H9 (cell line): ENCODE data around the gene TRAPPC4. TPM values are rescaled to one million over a fixed set of nuclear protein-coding genes. Genes with fewer than 3 reads are reported as not detected.

ENCODE experiments used
- DNase-seq: peaks from one replicate; pipeline ENCODE4 v3.0.0-alpha.2; 2017
- H2AFZ ChIP-seq: one replicate; pipeline ENCODE4 v1.6.1; 2013; ENCODE audit warnings: mild to moderate bottlenecking, low read length, control low read depth, moderate library complexity
- H2AK5ac ChIP-seq: 2 replicates; pipeline ENCODE4 v1.6.1; 2013; ENCODE audit warnings: low read length, control low read depth, mixed read lengths; ENCODE audit not compliant: insufficient read length
- H2BK120ac ChIP-seq: one replicate; pipeline ENCODE4 v1.6.1; 2013; ENCODE audit warnings: low read depth, mild to moderate bottlenecking, low read length, control low read depth, inconsistent platforms; ENCODE audit not compliant: poor library complexity, severe bottlenecking
- H2BK12ac ChIP-seq: 2 replicates; pipeline ENCODE4 v1.6.1; 2013; ENCODE audit warnings: low read length, control low read depth, mixed read lengths, low read depth; ENCODE audit not compliant: insufficient read length
- H2BK15ac ChIP-seq: 2 replicates; pipeline ENCODE4 v1.6.1; 2013; ENCODE audit warnings: low read depth, low read length, control low read depth
- H2BK20ac ChIP-seq: one replicate; pipeline ENCODE4 v1.6.1; 2013; ENCODE audit warnings: low read depth, mild to moderate bottlenecking, low read length, control low read depth, inconsistent platforms; ENCODE audit not compliant: poor library complexity, severe bottlenecking
- H2BK5ac ChIP-seq: 2 replicates; pipeline ENCODE4 v1.6.1; 2013; ENCODE audit warnings: low read length, control low read depth, mixed read lengths; ENCODE audit not compliant: insufficient read length
- H3K14ac ChIP-seq: 2 replicates; pipeline ENCODE4 v1.6.1; 2013; ENCODE audit warnings: low read length, control low read depth; ENCODE audit not compliant: insufficient read depth
- H3K18ac ChIP-seq: 2 replicates; pipeline ENCODE4 v1.6.1; 2013; ENCODE audit warnings: low read depth, mild to moderate bottlenecking, mixed read lengths, low read length, control low read depth; ENCODE audit not compliant: insufficient read length
- H3K23ac ChIP-seq: 2 replicates; pipeline ENCODE4 v1.6.1; 2013; ENCODE audit warnings: low read length, control low read depth, mixed read lengths, low read depth; ENCODE audit not compliant: insufficient read length
- H3K23me2 ChIP-seq: 2 replicates; pipeline ENCODE4 v1.6.1; 2013; ENCODE audit warnings: low read depth, mild to moderate bottlenecking, mixed read lengths, low read length, control low read depth; ENCODE audit not compliant: insufficient read length, poor library complexity, severe bottlenecking
- H3K27ac ChIP-seq: 2 replicates; pipeline ENCODE4 v1.5.1; 2013; ENCODE audit warnings: low read length, control low read depth, mixed read lengths, low read depth; ENCODE audit not compliant: insufficient read length
- H3K27me3 ChIP-seq: 2 replicates; pipeline ENCODE4 v1.6.1; 2013; ENCODE audit warnings: low read length, control low read depth, inconsistent platforms; ENCODE audit not compliant: insufficient read depth
- H3K4ac ChIP-seq: 2 replicates; pipeline ENCODE4 v1.6.1; 2013; ENCODE audit warnings: low read depth, mild to moderate bottlenecking, control low read depth, inconsistent platforms, low read length, moderate library complexity
- H3K4me1 ChIP-seq: 2 replicates; pipeline ENCODE4 v1.6.1; 2013; ENCODE audit warnings: low read length, control low read depth, inconsistent platforms; ENCODE audit not compliant: insufficient read depth
- H3K4me2 ChIP-seq: 2 replicates; pipeline ENCODE4 v1.6.1; 2013; ENCODE audit warnings: low read length, control low read depth, mixed read lengths; ENCODE audit not compliant: insufficient read length, insufficient read depth
- H3K56ac ChIP-seq: 2 replicates; pipeline ENCODE4 v1.6.1; 2013; ENCODE audit warnings: low read depth, mild to moderate bottlenecking, mixed read lengths, low read length, control low read depth; ENCODE audit not compliant: insufficient read length
- H3K79me1 ChIP-seq: 2 replicates; pipeline ENCODE4 v1.6.1; 2013; ENCODE audit warnings: low read depth, mild to moderate bottlenecking, moderate library complexity, low read length, control low read depth, inconsistent platforms; ENCODE audit not compliant: insufficient read depth, poor library complexity, severe bottlenecking
- H3K79me2 ChIP-seq: 2 replicates; pipeline ENCODE4 v1.6.1; 2013; ENCODE audit warnings: low read length, control low read depth, inconsistent platforms; ENCODE audit not compliant: insufficient read depth
- H3K9ac ChIP-seq: 2 replicates; pipeline ENCODE4 v1.6.1; 2013; ENCODE audit warnings: low read length, control low read depth, mixed read lengths; ENCODE audit not compliant: insufficient read length; ENCODE audit errors: extremely low read depth
- H3K9me3 ChIP-seq: one replicate; pipeline ENCODE4 v1.6.1; 2013; ENCODE audit warnings: low read depth, low read length, inconsistent platforms; ENCODE audit not compliant: control insufficient read depth
- H3T11ph ChIP-seq: one replicate; pipeline ENCODE4 v1.6.1; 2013; ENCODE audit warnings: mild to moderate bottlenecking, low read length, control low read depth, inconsistent platforms
- H4K20me1 ChIP-seq: one replicate; pipeline ENCODE4 v1.6.1; 2013; ENCODE audit not compliant: control insufficient read depth, insufficient read length, insufficient read depth
- H4K5ac ChIP-seq: 2 replicates; pipeline ENCODE4 v1.6.1; 2013; ENCODE audit warnings: low read depth, mild to moderate bottlenecking, mixed read lengths, low read length, control low read depth; ENCODE audit not compliant: insufficient read length
- H4K8ac ChIP-seq: replicated peaks from 2 replicates; pipeline ENCODE4 v1.6.1; 2013; ENCODE audit warnings: low read length, control low read depth, mixed read lengths, low read depth; ENCODE audit not compliant: insufficient read length
- H4K91ac ChIP-seq: 2 replicates; pipeline ENCODE4 v1.6.1; 2013; ENCODE audit warnings: low read depth, mild to moderate bottlenecking, moderate library complexity, mixed read lengths, low read length, control low read depth; ENCODE audit not compliant: insufficient read length
- H3K27ac Mint-ChIP-seq, 3 experiments: 2 replicates in 2 of 3; 3 replicates in 1 of 3; pipeline ENCODE4 v1.8.0; 2020 to 2021; ENCODE audit warnings: mixed read lengths in 3 of 3, mild to moderate bottlenecking in 1 of 3, moderate library complexity in 1 of 3
- H3K27me3 Mint-ChIP-seq: 2 replicates; pipeline ENCODE4 v1.8.0; 2021; ENCODE audit warnings: low read depth, mild to moderate bottlenecking, moderate library complexity, mixed read lengths
- H3K36me3 Mint-ChIP-seq, 3 experiments: 2 replicates in 2 of 3; 3 replicates in 1 of 3; pipeline ENCODE4 v1.8.0; 2020 to 2021; ENCODE audit warnings: low read depth in 3 of 3, mixed read lengths in 3 of 3; ENCODE audit not compliant: insufficient read depth in 1 of 3
- H3K4me1 Mint-ChIP-seq, 2 experiments: 2 replicates each; pipeline ENCODE4 v1.8.0; 2020; ENCODE audit warnings: mixed read lengths in 2 of 2
- H3K4me3 Mint-ChIP-seq, 2 experiments: 2 replicates in 1 of 2; 3 replicates in 1 of 2; pipeline ENCODE4 v1.8.0; 2020 to 2021; ENCODE audit warnings: mild to moderate bottlenecking in 2 of 2, mixed read lengths in 2 of 2, moderate library complexity in 1 of 2
- H3K9me3 Mint-ChIP-seq, 2 experiments: 2 replicates in 1 of 2; 3 replicates in 1 of 2; pipeline ENCODE4 v1.8.0; 2020; ENCODE audit warnings: mild to moderate bottlenecking in 2 of 2, mixed read lengths in 2 of 2, moderate library complexity in 1 of 2
- CTCF ChIP-seq: fragments of 200-600 bp; sonication (generic); conservative IDR thresholded peaks from 3 replicates; pipeline ENCODE4 v1.8.0; 2021; ENCODE audit warnings: antibody characterized with exemption, mild to moderate bottlenecking
- WGBS: extraction: QIAGEN DNeasy Blood & Tissue Kit; methylation state at CpG from one replicate; pipeline ENCODE4 v1.1.7; 2013; ENCODE audit warnings: missing lambda C conversion rate, low lambda C conversion rate, mixed read lengths; ENCODE audit not compliant: insufficient read length; ENCODE audit errors: extremely low coverage; 5-methylcytosine and 5-hydroxymethylcytosine counted together
- total RNA-seq: library from RNA; stranded (reverse); gene quantifications from 2 replicates; pipeline ENCODE4 v1.2.1, GENCODE V29; 2021

Gene TRAPPC4
- total RNA-seq, 1 experiment from 2014 or later = 82.8 TPM

DNA sequence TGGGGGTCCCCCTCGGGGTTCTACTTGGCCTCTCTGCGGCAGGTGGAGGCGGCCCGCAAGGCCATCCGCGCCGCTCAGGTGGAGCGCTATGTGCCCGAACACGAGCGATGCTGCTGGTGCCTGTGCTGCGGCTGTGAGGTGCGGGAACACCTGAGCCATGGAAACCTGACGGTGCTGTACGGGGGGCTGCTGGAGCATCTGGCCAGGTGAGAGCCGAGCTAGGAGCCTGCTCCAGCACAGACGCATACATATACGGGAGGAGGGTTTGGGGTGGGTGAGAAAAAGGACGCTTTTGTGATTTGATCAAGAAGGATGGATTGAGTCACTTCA, 20.2 kb upstream of the TRAPPC4 start:
- Mint-ChIP-seq H3K9me3 (peaks cover 0 to 1% of the 10 kb centered on the region in 2 experiments; a peak in 2 of 5 replicates), H3K36me3 (peaks cover 31 to 71% (median 54%) of the 10 kb centered on the region in 3 experiments), H3K27ac (peak overlapping the region; percentile 87 to 98 (median 98); a peak in 6 of 7 replicates), H3K4me1 (peaks cover 17 to 18% of the 10 kb centered on the region in 2 experiments), H3K27me3 (no peaks in the 10 kb centered on the region), H3K4me3 (peak overlapping the region; percentile 95 to 99)
- H2AFZ ChIP-seq = no peak overlapping the region
- H4K5ac ChIP-seq = peak overlapping the region; percentile 40
- H3K27me3 ChIP-seq = no peaks in the 10 kb centered on the region
- H3K27ac ChIP-seq = peak overlapping the region; percentile 41
- no peak overlapping the region for H3K4ac ChIP-seq
- H3K23me2 ChIP-seq = peaks cover 11% of the 10 kb centered on the region
- H3K56ac ChIP-seq = no peak overlapping the region
- H3K4me1 ChIP-seq = no peaks in the 10 kb centered on the region
- H3K9ac ChIP-seq = peak overlapping the region; percentile 81
- H3K79me2 ChIP-seq = no peaks in the 10 kb centered on the region; the same call in 1 of the 2 replicates
- no peaks in the 10 kb centered on the region for H4K20me1 ChIP-seq
- H3K9me3 ChIP-seq = no peaks in the 10 kb centered on the region
- peak overlapping the region; percentile 42 for H3K14ac ChIP-seq
- no peak overlapping the region for H2BK20ac ChIP-seq
- no peak overlapping the region for H4K91ac ChIP-seq
- H3K23ac ChIP-seq = no peak overlapping the region
- H2BK120ac ChIP-seq = no peak overlapping the region
- peak; percentile 55 for DNase-seq
- H2AK5ac ChIP-seq = no peak overlapping the region
- peak overlapping the region; percentile 23 for H3K18ac ChIP-seq
- no peak overlapping the region for H4K8ac ChIP-seq
- no peak overlapping the region for H2BK5ac ChIP-seq
- no peak overlapping the region for H2BK12ac ChIP-seq
- no peak overlapping the region for H2BK15ac ChIP-seq
- H3T11ph ChIP-seq = no peak overlapping the region
- H3K4me2 ChIP-seq = peak overlapping the region; percentile 68
- TF ChIP-seq CTCF = no peak
- no peaks in the 10 kb centered on the region for H3K79me1 ChIP-seq
- WGBS = no CpG with 5 or more reads among the region's 19 CpGs
